ENCODE measurements around the gene IP6K3.

IP6K3 gene

GRCh38 chr6:33718713-33719112 lies 28.0 kb downstream of the IP6K3 start:
- no peak overlapping the region for H3K4me3 ChIP-seq (ENCODE audit: low read length)
- TF ChIP-seq, protein P1, sequence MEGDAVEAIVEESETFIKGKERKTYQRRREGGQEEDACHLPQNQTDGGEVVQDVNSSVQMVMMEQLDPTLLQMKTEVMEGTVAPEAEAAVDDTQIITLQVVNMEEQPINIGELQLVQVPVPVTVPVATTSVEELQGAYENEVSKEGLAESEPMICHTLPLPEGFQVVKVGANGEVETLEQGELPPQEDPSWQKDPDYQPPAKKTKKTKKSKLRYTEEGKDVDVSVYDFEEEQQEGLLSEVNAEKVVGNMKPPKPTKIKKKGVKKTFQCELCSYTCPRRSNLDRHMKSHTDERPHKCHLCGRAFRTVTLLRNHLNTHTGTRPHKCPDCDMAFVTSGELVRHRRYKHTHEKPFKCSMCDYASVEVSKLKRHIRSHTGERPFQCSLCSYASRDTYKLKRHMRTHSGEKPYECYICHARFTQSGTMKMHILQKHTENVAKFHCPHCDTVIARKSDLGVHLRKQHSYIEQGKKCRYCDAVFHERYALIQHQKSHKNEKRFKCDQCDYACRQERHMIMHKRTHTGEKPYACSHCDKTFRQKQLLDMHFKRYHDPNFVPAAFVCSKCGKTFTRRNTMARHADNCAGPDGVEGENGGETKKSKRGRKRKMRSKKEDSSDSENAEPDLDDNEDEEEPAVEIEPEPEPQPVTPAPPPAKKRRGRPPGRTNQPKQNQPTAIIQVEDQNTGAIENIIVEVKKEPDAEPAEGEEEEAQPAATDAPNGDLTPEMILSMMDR (IDR thresholded peaks at IDR 0.05; ENCODE audit: insufficient read depth, low read depth, low read length, missing control alignments) = no peak
- peak; percentile 53 for DNase-seq (ENCODE audit: low read depth)

DNA sequence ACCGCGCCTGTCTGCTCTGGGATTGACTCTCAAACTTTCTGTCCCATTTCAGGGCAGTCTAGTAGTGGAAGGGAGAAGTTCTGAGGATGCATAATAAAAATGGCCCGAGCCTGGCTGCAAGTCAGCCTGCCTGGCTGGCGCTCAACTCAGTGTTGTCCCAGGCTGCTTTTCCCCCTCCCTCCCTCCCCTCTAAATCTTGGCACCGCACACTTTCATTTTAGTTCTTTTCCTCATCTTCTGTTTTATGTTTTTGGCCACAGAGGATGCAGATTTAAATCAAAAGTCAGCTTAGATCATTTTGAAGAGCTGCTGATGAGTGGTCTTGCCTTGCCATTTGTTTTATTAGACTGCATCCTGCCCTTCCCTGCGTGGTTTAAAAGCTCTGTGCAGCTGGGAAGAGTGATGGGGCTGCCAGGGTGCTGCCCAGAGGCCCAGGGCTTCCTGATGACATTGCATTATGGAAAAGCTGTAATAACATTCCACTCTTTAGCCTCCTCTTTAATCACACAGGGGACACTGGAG lies 28.7 kb downstream of the IP6K3 start:
- DNase-seq (ENCODE audit: low read depth) = no peak
- TF ChIP-seq, protein P1 (IDR thresholded peaks at IDR 0.05; ENCODE audit: insufficient read depth, low read depth, low read length, missing control alignments) = no peak

GRCh38 chr6:33716890-33717632 lies 29.6 kb downstream of the IP6K3 start:
- TF ChIP-seq, protein P1 (IDR thresholded peaks at IDR 0.05; ENCODE audit: insufficient read depth, low read depth, low read length, missing control alignments) = no peak
- peak; percentile 71 for DNase-seq (ENCODE audit: low read depth)
- H3K4me3 ChIP-seq (ENCODE audit: low read length) = no peak overlapping the region

More for the DNA sequence above, 28.7 kb downstream of the IP6K3 start:
- no peak overlapping the region for H3K4me3 ChIP-seq (ENCODE audit: low read length)

GRCh38 chr6:33716379-33716778 lies 30.3 kb downstream of the IP6K3 start:
- DNase-seq (ENCODE audit: low read depth) = peak; percentile 70
- H3K4me3 ChIP-seq (ENCODE audit: low read length) = no peak overlapping the region
- TF ChIP-seq, protein P1 (IDR thresholded peaks at IDR 0.05; ENCODE audit: insufficient read depth, low read depth, low read length, missing control alignments) = no peak

DNA sequence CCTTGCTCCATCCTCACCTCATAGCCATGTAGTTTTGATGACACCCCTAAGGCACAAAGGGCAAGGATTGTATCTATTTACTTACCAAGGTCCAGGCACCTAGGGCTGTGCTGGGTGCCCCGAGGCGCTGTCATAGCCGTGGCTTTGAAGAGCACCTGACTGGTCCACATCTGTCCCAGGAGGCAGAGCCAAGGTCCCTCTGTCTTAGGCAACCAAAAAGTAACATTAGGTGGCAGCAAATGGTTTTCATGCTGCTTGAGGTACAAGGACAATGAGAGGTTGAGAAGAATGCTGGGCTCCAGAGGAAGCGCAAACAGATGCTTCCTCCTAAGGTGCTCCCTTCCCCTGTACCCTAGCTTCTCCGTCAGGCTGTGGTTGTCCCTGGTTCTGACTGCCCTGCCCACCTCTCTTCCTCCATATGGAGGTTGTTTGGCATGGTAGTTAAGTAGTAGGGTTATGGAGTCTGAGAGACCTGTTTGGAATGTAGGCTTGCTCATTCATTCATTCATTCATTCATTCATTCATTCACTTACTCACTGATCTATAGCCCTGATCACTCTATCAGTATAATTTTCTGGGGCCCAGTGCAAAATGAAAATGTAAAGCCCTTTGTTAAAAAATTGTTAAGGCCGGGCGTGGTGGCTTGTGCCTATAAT lies 32.2 kb downstream of the IP6K3 start:
- DNase-seq (ENCODE audit: low read depth) = no peak
- H3K4me3 ChIP-seq (ENCODE audit: low read length) = no peak overlapping the region
- TF ChIP-seq, protein P1 (IDR thresholded peaks at IDR 0.05; ENCODE audit: insufficient read depth, low read depth, low read length, missing control alignments) = no peak

DNA sequence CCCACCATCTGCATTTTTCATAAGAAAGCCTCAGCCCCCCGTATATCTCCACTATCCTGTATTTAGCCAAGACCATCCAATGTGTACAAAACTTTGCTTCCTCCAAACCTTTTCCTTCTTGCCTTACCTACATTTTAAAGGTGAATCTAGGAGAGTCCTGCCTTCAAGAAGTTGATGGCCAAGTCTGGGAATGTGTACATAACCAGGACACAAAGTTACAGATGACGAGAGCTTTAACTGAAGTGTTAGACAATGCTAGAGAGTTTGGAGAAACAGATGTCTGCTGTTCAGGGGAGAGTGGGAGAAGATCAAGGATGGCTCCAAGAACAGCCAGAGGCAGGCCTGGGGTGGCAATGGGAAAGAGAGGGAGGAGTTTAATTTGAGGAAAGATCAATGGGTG lies 32.9 kb downstream of the IP6K3 start:
- H3K4me3 ChIP-seq (ENCODE audit: low read length) = no peak overlapping the region
- TF ChIP-seq, protein P1 (IDR thresholded peaks at IDR 0.05; ENCODE audit: insufficient read depth, low read depth, low read length, missing control alignments) = no peak
- DNase-seq (ENCODE audit: low read depth) = no peak
